Neural crest cell (in vitro differentiated cells): ENCODE measurements around the gene ARFIP1. TPM values are rescaled to one million over a fixed set of nuclear protein-coding genes. Genes with fewer than 3 reads are reported as not detected.
"Not testable (repeated sequence)": the region's sequence is repeated elsewhere in the genome, so short reads cannot be mapped to it uniquely, and the experiment has no call there.

Experiments used
- DNase-seq: peaks from one replicate; pipeline ENCODE4 v3.0.0; 2021; ENCODE audit warnings: low read depth, mixed read lengths, low spot score
- H3K27ac Mint-ChIP-seq: one replicate; pipeline ENCODE4 v1.8.0; 2021; ENCODE audit warnings: mild to moderate bottlenecking, mixed read lengths; ENCODE audit not compliant: unreplicated experiment
- H3K27me3 Mint-ChIP-seq: 2 replicates; pipeline ENCODE4 v1.8.0; 2021; ENCODE audit warnings: low read depth, mild to moderate bottlenecking, mixed read lengths
- H3K36me3 Mint-ChIP-seq: 2 replicates; pipeline ENCODE4 v1.8.0; 2021; ENCODE audit warnings: low read depth, mild to moderate bottlenecking, mixed read lengths
- H3K4me1 Mint-ChIP-seq: 2 replicates; pipeline ENCODE4 v1.8.0; 2021; ENCODE audit warnings: mixed read lengths
- H3K4me3 Mint-ChIP-seq: one replicate; pipeline ENCODE4 v1.8.0; 2021; ENCODE audit warnings: mild to moderate bottlenecking, mixed read lengths
- H3K9me3 Mint-ChIP-seq: 2 replicates; pipeline ENCODE4 v1.8.0; 2021; ENCODE audit warnings: mixed read lengths
- CTCF ChIP-seq: fragments of 200-600 bp; sonication (generic); conservative IDR thresholded peaks from 2 replicates; pipeline ENCODE4 v1.5.0; 2021; ENCODE audit warnings: antibody characterized with exemption, mild to moderate bottlenecking
- total RNA-seq: library from RNA; stranded (reverse); gene quantifications from 2 replicates; pipeline ENCODE4 v1.2.1, GENCODE V29; 2021

The ARFIP1 gene
- total RNA-seq, 1 donor from 2014 or later, result 37.4 TPM

DNA sequence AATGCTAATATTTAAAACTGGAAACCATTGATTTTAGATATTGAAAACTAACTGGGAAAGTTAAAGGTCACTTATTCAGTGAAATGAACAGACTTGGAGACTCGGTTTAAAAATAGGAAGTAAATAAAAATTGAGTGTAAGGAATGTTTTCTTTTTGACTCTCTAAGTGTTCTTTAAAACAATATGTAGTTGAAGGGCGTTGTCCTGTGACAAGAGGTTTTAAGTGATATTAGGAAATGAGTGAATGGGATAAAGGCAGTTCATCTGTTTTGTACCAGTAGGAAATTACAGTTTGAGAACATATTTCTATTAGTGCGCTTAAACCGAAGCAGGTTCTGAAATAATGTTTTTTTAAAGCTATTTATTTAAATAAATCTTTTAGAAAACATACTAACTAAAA is 77.2 kb downstream of the ARFIP1 start:
- no peak for DNase-seq
- H3K27me3 Mint-ChIP-seq, result no peaks in the 10 kb centered on the region
- H3K4me3 Mint-ChIP-seq, result no peak overlapping the region
- TF ChIP-seq CTCF, result no peak
- peaks cover 15% of the 10 kb centered on the region for H3K9me3 Mint-ChIP-seq
- no peak overlapping the region for H3K27ac Mint-ChIP-seq
- peaks cover 4% of the 10 kb centered on the region for H3K4me1 Mint-ChIP-seq
- peaks cover 24% of the 10 kb centered on the region for H3K36me3 Mint-ChIP-seq

DNA sequence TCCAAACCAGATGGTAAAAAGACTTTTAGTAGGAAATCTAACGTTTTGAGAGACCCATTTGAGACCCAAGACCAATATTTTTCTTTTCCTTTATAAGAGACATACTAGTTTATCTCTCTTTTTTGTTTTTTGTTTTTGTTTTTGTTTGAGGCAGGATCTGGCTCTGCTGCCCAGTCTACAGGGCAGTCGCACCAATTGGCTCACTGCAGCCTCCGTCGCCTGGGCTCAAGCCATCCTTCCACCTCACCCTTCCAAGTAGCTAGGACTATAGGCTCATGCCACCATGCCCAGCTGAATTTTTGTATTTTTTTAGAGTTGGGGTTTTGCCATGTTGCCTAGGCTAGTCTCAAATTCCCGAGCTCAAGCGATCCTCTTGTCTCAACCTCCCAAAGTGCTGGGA is 79.2 kb downstream of the ARFIP1 start:
- Mint-ChIP-seq H3K4me3 (no peak overlapping the region), H3K36me3 (peaks cover 14% of the 10 kb centered on the region), H3K9me3 (peaks cover 6% of the 10 kb centered on the region), H3K27me3 (no peaks in the 10 kb centered on the region), H3K4me1 (peaks cover 4% of the 10 kb centered on the region), H3K27ac (no peak overlapping the region)
- no peak for DNase-seq
- TF ChIP-seq CTCF, result no peak

DNA sequence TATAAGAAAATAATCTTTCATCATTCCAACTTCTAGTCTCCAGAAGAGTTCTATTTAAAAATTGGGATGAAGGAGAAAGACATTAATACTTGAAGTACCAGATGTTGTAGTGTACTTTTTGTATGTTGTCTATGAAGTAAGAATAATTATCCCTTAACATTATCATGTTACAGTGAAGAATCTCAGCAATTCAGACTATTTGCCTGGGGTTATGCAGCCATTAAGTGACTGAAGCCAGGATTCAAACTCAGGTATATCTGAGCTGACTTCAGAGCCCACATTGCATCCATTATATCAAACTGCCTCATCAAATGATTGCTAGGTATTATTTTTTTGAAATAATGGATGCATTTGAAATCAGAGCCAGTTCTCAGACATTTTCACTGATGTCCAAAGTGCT is 80.3 kb downstream of the ARFIP1 start:
- no peak for TF ChIP-seq CTCF
- H3K27me3 Mint-ChIP-seq, result no peaks in the 10 kb centered on the region
- H3K27ac Mint-ChIP-seq, result no peak overlapping the region
- peaks cover 4% of the 10 kb centered on the region for H3K4me1 Mint-ChIP-seq
- DNase-seq, result no peak
- no peak overlapping the region for H3K4me3 Mint-ChIP-seq
- H3K9me3 Mint-ChIP-seq, result no peaks in the 10 kb centered on the region
- H3K36me3 Mint-ChIP-seq, result peaks cover 11% of the 10 kb centered on the region

GRCh38 chr4:152862608-152863007 is 82.9 kb downstream of the ARFIP1 start:
- no peaks in the 10 kb centered on the region for H3K27me3 Mint-ChIP-seq
- no peak overlapping the region for H3K27ac Mint-ChIP-seq
- TF ChIP-seq CTCF, result no peak
- DNase-seq, result no peak
- no peak overlapping the region for H3K4me3 Mint-ChIP-seq
- peaks cover under 1% of the 10 kb centered on the region for H3K9me3 Mint-ChIP-seq
- H3K4me1 Mint-ChIP-seq, result peaks cover under 1% of the 10 kb centered on the region
- H3K36me3 Mint-ChIP-seq, result peaks cover 16% of the 10 kb centered on the region

- TF ChIP-seq CTCF, result no peak
- H3K4me3 Mint-ChIP-seq, result no peak overlapping the region
- peaks cover 19% of the 10 kb centered on the region for H3K36me3 Mint-ChIP-seq
- H3K9me3 Mint-ChIP-seq, result peaks cover 3% of the 10 kb centered on the region
- H3K4me1 Mint-ChIP-seq, result peaks cover 12% of the 10 kb centered on the region
- H3K27ac Mint-ChIP-seq, result no peak overlapping the region
- DNase-seq, result no peak
- H3K27me3 Mint-ChIP-seq, result no peaks in the 10 kb centered on the region
Observed at GRCh38 chr4:152864361-152864760, 84.6 kb downstream of the ARFIP1 start.

GRCh38 chr4:152866432-152866993 is 86.8 kb downstream of the ARFIP1 start:
- Mint-ChIP-seq H3K36me3 (peaks cover 26% of the 10 kb centered on the region), H3K4me1 (peaks cover 29% of the 10 kb centered on the region)
- not testable (repeated sequence) for H3K27me3 Mint-ChIP-seq, H3K4me3 Mint-ChIP-seq, H3K27ac Mint-ChIP-seq, DNase-seq, H3K9me3 Mint-ChIP-seq
